H4 (cell line): ENCODE results near the gene SLF2. TPM values are rescaled to one million over a fixed set of nuclear protein-coding genes. Genes with fewer than 3 reads are reported as not detected.

ENCODE experiments used
- DNase-seq: peaks from one replicate; pipeline ENCODE4 v3.0.0-alpha.2; 2015; ENCODE audit warnings: low spot score
- total RNA-seq: library from RNA; depleted of rRNA; stranded (reverse); fragments of >200 nt; shearing (Covaris generic); gene quantifications from 2 replicates; pipeline ENCODE4 v1.2.3, GENCODE V29; 2014

The SLF2 gene
- total RNA-seq, 1 experiment from 2014 or later: 14.0 TPM

GRCh38 chr10:100980711-100981110 lies 67.9 kb downstream of the SLF2 start:
- DNase-seq: no peak

- no peak for DNase-seq
Observed at GRCh38 chr10:100981178-100981772, 68.5 kb downstream of the SLF2 start.

GRCh38 chr10:100982916-100983830 lies 70.4 kb downstream of the SLF2 start:
- no peak for DNase-seq

- DNase-seq: no peak
Observed at GRCh38 chr10:100983868-100984671, 71.3 kb downstream of the SLF2 start.

GRCh38 chr10:100984672-100985177 lies 72.0 kb downstream of the SLF2 start:
- DNase-seq: no peak

GRCh38 chr10:100985336-100985735 lies 72.6 kb downstream of the SLF2 start:
- DNase-seq: no peak

GRCh38 chr10:100986623-100986951 lies 73.8 kb downstream of the SLF2 start:
- DNase-seq: no peak

- DNase-seq: peak; percentile 53
Observed at GRCh38 chr10:100986952-100987684, 74.4 kb downstream of the SLF2 start, which contains the start of the genes MRPL43 and TWNK. MRPL43 (minus strand) TSS chr10:100987497; CDS start chr10:100987443, 54 bp downstream. TWNK (plus strand) TSS chr10:100987543; CDS start chr10:100988211, 668 bp downstream.

- no peak for DNase-seq
Observed at GRCh38 chr10:100987685-100988049, 74.9 kb downstream of the SLF2 start.

GRCh38 chr10:100988166-100988565 lies 75.4 kb downstream of the SLF2 start:
- DNase-seq: no peak

- DNase-seq: no peak
Observed at GRCh38 chr10:100989088-100989487, 76.3 kb downstream of the SLF2 start.

- no peak for DNase-seq
Observed at GRCh38 chr10:100993986-100994708, 81.4 kb downstream of the SLF2 start.

GRCh38 chr10:100995181-100995580 lies 82.4 kb downstream of the SLF2 start:
- no peak for DNase-seq

GRCh38 chr10:100996678-100997359 lies 84.1 kb downstream of the SLF2 start:
- DNase-seq: no peak

GRCh38 chr10:100997360-100998182 lies 84.8 kb downstream of the SLF2 start:
- DNase-seq: peak; percentile 49

- peak; percentile 82 for DNase-seq
Observed at GRCh38 chr10:100998183-100998990, 85.6 kb downstream of the SLF2 start.

- peak; percentile 53 for DNase-seq
Observed at GRCh38 chr10:100998991-100999741, 86.4 kb downstream of the SLF2 start.

- DNase-seq: no peak
Observed at GRCh38 chr10:100999742-101000126, 87.0 kb downstream of the SLF2 start, which contains the start of gene LZTS2. LZTS2 (plus strand) TSS chr10:100999808; CDS start chr10:101002539, 2,731 bp downstream.
